ENCODE results near the gene POLH.
"Not testable (repeated sequence)": the region's sequence is repeated elsewhere in the genome, so short reads cannot be mapped to it uniquely, and the experiment has no call there.

DNA sequence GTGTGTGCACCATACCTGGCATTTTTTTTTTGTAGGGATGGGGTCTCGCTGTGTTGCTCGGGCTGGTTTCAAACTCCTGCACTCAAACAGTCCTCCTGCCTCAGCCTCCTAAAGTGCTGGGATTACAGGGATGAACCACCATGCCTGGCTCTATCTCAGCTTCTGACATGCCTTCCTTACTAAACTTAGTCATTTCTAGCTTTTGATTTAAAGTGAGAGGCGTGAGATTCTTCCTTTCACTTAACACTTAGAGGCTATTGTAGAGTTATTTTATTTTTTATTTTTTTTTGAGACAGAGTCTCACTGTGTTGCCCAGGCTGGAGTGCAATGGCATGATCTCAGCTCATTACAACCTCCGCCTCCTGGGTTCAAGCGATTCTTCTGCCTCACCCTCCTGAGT, 87.0 kb downstream of the POLH start:
- TF ChIP-seq, protein P1, sequence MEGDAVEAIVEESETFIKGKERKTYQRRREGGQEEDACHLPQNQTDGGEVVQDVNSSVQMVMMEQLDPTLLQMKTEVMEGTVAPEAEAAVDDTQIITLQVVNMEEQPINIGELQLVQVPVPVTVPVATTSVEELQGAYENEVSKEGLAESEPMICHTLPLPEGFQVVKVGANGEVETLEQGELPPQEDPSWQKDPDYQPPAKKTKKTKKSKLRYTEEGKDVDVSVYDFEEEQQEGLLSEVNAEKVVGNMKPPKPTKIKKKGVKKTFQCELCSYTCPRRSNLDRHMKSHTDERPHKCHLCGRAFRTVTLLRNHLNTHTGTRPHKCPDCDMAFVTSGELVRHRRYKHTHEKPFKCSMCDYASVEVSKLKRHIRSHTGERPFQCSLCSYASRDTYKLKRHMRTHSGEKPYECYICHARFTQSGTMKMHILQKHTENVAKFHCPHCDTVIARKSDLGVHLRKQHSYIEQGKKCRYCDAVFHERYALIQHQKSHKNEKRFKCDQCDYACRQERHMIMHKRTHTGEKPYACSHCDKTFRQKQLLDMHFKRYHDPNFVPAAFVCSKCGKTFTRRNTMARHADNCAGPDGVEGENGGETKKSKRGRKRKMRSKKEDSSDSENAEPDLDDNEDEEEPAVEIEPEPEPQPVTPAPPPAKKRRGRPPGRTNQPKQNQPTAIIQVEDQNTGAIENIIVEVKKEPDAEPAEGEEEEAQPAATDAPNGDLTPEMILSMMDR (conservative IDR thresholded peaks at IDR 0.05; ENCODE audit: low read length) = not testable (repeated sequence)
- not testable (repeated sequence) for TF ChIP-seq EZH2phosphoT487 (IDR thresholded peaks at IDR 0.05; ENCODE audit: borderline replicate concordance, low read depth, low read length)

All from OCI-LY7 (cell line).